Activated naive CD8-positive, alpha-beta T cell treated with anti-CD3 and anti-CD28 coated beads for 36 hours (primary cell): ENCODE results near the gene NPL. TPM values are rescaled to one million over a fixed set of nuclear protein-coding genes. Genes with fewer than 3 reads are reported as not detected.

Experiments used
- DNase-seq: peaks from one replicate; pipeline ENCODE4 v3.0.0; 2021
- H3K27ac Mint-ChIP-seq: one replicate; pipeline ENCODE4 v1.8.0; 2022; ENCODE audit warnings: mild to moderate bottlenecking, moderate library complexity, mixed read lengths
- H3K27me3 Mint-ChIP-seq: one replicate; pipeline ENCODE4 v1.8.0; 2022; ENCODE audit warnings: mild to moderate bottlenecking, mixed read lengths
- H3K36me3 Mint-ChIP-seq: one replicate; pipeline ENCODE4 v1.8.0; 2021; ENCODE audit warnings: mild to moderate bottlenecking, mixed read lengths
- H3K4me1 Mint-ChIP-seq: one replicate; pipeline ENCODE4 v1.8.0; 2021; ENCODE audit warnings: mixed read lengths
- H3K4me3 Mint-ChIP-seq: one replicate; pipeline ENCODE4 v1.8.0; 2022; ENCODE audit warnings: mild to moderate bottlenecking, moderate library complexity, mixed read lengths
- H3K9me3 Mint-ChIP-seq: one replicate; pipeline ENCODE4 v1.8.0; 2022; ENCODE audit warnings: mixed read lengths
- total RNA-seq, 2 experiments: library from RNA; stranded (reverse); gene quantifications; one replicate each; pipeline ENCODE4 v1.2.3, GENCODE V29; 2021

Gene NPL
- total RNA-seq, 2 experiments from 2014 or later: 4.7 to 5.4 TPM

- H3K27me3 Mint-ChIP-seq: no peaks in the 10 kb centered on the region
- no peak overlapping the region for H3K27ac Mint-ChIP-seq
Observed at GRCh38 chr1:182829285-182829932, 39.8 kb downstream of the NPL start.

DNA sequence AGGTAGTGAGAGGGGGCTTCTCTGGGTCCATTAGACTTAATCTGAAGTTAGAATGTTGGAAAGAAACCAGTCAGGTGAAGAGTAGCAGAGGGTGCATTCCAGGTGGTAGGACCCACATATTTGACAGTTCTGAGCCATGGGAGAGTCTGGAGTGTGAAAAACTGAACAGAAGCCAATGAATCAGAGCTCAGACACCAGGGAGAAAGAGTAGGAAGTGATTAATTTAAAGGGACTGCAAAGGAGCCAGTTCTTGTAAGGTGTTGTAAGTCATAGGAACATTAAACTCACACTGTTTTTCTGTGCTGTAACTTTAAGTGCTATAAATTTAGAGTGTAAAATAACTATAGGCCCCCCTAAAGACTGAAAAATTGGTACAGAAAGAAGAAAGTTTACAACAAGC, 43.7 kb downstream of the NPL start:
- H3K27me3 Mint-ChIP-seq: no peaks in the 10 kb centered on the region
- H3K27ac Mint-ChIP-seq: no peak overlapping the region
- no peak overlapping the region for H3K4me3 Mint-ChIP-seq
- H3K36me3 Mint-ChIP-seq: peaks cover 5% of the 10 kb centered on the region
- H3K4me1 Mint-ChIP-seq: peaks cover 4% of the 10 kb centered on the region
- DNase-seq: no peak
- no peaks in the 10 kb centered on the region for H3K9me3 Mint-ChIP-seq

More at GRCh38 chr1:182829285-182829932, 39.8 kb downstream of the NPL start:
- no peak for DNase-seq
- Mint-ChIP-seq H3K4me3 (no peak overlapping the region), H3K36me3 (peaks cover 8% of the 10 kb centered on the region), H3K4me1 (peaks cover 4% of the 10 kb centered on the region), H3K9me3 (no peaks in the 10 kb centered on the region)

DNA sequence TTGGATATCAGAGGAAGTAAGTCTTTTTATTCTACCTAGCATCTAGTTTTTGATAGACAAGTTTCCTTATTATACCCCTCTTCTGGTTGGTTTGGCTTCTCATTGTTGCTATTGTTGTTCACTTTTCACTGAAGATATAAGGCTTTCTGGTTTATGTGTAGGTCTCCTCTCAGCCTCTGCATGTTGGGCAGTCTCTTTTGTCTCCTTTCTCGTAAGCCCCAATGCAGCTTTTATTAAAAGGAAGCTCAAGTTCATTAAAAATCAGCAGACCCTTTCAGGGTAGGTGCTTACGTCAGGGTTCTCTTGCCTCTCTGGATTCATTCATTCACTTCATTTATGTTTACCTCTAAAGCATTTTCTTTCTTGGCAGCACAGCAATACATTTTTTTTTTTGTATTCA, 44.8 kb downstream of the NPL start:
- Mint-ChIP-seq H3K36me3 (peaks cover 3% of the 10 kb centered on the region), H3K27me3 (no peaks in the 10 kb centered on the region), H3K9me3 (no peaks in the 10 kb centered on the region), H3K27ac (no peak overlapping the region), H3K4me1 (peaks cover 8% of the 10 kb centered on the region), H3K4me3 (no peak overlapping the region)
- no peak for DNase-seq

DNA sequence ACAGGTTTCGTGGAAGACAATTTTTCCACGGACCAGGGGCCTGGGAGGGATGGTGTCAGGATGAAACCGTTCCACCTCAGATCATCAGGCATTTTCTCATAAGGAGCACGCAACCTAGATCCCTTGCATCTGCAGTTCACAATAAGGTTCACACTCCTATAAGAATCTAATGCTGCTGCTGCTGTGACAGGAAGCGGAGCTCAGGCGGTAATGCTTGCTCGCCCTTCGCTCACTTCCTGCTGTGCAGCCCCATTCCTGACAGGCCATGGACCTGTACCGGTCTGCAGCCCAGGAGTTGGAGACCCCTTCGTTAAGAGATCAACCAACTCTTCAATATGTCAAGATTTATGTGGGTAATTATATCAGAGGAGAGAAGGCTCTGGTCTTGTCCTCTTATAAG, 46.2 kb downstream of the NPL start:
- H3K9me3 Mint-ChIP-seq: no peaks in the 10 kb centered on the region

DNA sequence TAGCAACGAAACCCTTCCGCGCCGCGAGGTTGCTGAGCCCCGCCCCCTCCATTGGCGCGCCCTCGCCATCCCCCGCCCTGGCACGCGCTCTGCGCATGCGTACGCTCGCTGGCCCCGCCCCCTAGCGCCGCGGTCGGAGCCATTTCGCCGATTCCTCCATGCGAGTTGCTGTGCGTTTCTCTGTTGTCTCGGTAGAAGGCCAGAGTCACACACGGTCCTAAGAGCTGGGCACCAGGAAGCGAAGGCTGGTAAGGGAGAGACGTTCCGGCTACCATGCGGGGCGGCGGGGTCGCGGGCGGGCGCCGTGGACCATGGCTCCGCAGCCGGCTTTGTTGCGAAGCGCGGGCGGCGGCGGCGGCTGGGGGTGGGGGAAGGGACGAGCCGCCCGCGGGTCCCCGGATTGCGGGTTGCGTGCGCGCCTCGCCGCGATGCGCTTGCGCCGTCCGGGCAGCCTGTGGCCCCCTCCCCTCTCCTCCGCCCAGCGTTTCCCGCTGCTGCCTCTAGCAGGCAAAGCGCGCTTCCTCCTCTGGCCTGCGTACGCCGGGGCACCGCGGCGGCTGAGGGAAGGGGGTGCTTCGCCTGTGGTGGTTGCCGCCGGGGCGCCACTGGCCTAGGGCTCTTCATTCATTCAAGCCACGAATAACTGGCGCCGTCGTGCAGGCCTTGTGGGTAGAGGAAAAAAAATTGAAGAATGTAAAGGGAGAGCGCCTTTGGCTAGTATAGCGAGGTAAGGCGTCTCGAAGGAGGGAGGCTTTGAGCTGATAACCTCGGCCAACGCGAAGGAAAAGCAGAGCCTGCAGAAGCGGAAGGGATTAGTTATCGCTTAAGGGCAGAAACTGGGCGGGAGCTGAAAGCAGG, 49.9 kb downstream of the NPL start, which contains the start of gene DHX9:
TSS of gene DHX9 (plus strand) at position 139 of the 858 bp plus-strand sequence. CDS start 3,220 bp downstream, outside the sequence.
- peaks cover 40% of the 10 kb centered on the region for H3K36me3 Mint-ChIP-seq
- no peaks in the 10 kb centered on the region for H3K9me3 Mint-ChIP-seq
- no peaks in the 10 kb centered on the region for H3K27me3 Mint-ChIP-seq
- H3K27ac Mint-ChIP-seq: peak within 1 kb of the TSS; percentile 94
- peak within 1 kb of the TSS; percentile 92 for H3K4me3 Mint-ChIP-seq
- peaks cover 36% of the 10 kb centered on the region for H3K4me1 Mint-ChIP-seq
- DNase-seq: peak; percentile 95

More for the DNA sequence above, 46.2 kb downstream of the NPL start:
- H3K27ac Mint-ChIP-seq: no peak overlapping the region
- peaks cover 12% of the 10 kb centered on the region for H3K36me3 Mint-ChIP-seq
- DNase-seq: no peak
- H3K27me3 Mint-ChIP-seq: no peaks in the 10 kb centered on the region
- H3K4me3 Mint-ChIP-seq: no peak overlapping the region
- H3K4me1 Mint-ChIP-seq: peaks cover 7% of the 10 kb centered on the region

DNA sequence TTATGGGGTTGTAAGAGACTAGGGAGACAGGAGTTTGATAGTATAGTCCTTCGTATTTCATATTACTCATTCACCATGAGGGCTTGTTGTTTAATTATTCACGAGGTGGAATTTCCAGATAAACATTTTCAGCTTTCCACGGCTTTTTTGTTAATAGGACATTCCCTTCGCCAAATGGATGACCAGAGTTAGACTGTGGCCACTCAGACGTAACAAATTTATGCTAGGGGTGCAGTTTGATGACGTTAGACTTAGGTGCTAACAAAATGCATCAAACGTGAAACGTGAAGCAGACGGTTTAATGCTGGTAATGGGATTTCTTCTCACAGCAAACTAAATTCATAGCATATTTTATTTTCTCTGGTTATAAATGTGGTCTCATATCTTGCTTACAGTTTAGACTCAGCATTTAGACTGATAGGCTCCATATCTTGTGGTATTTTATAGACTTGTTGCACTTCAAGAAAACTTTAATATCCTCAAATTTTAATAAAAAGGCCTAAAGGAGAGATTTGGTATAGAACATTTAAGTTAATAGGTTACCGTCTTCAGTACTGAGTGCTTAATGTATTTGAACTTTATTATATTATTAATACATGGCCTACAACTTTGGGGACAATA, 51.9 kb downstream of the NPL start:
- Mint-ChIP-seq H3K36me3 (peaks cover 58% of the 10 kb centered on the region), H3K4me1 (peaks cover 53% of the 10 kb centered on the region), H3K27ac (peak overlapping the region; percentile 94), H3K4me3 (peak overlapping the region; percentile 92), H3K27me3 (no peaks in the 10 kb centered on the region), H3K9me3 (no peaks in the 10 kb centered on the region)
- DNase-seq: no peak

DNA sequence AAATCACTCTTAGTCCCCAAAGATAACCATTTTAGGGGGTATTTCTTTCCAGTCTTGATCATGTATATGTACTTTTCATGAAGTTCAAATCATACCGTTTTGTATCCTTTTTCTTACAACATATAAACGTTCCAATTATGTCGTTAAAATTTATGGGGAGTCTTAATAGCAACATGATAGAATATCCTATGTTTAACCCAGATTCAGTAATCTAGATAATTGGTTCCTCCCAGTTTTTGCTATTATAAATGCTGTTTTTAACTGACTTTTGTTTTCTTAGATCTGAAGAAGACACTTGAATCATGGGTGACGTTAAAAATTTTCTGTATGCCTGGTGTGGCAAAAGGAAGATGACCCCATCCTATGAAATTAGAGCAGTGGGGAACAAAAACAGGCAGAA, 52.7 kb downstream of the NPL start:
- peaks cover 65% of the 10 kb centered on the region for H3K36me3 Mint-ChIP-seq
- H3K9me3 Mint-ChIP-seq: no peaks in the 10 kb centered on the region
- no peaks in the 10 kb centered on the region for H3K27me3 Mint-ChIP-seq
- no peak overlapping the region for H3K27ac Mint-ChIP-seq
- H3K4me1 Mint-ChIP-seq: peaks cover 60% of the 10 kb centered on the region
- DNase-seq: no peak
- H3K4me3 Mint-ChIP-seq: peak overlapping the region; percentile 92

- Mint-ChIP-seq H3K27me3 (no peaks in the 10 kb centered on the region), H3K36me3 (peaks cover 82% of the 10 kb centered on the region), H3K4me1 (peaks cover 86% of the 10 kb centered on the region), H3K27ac (peak overlapping the region; percentile 76), H3K9me3 (no peaks in the 10 kb centered on the region), H3K4me3 (no peak overlapping the region)
- DNase-seq: peak; percentile 12
Observed at GRCh38 chr1:182845379-182845778, 55.8 kb downstream of the NPL start.

DNA sequence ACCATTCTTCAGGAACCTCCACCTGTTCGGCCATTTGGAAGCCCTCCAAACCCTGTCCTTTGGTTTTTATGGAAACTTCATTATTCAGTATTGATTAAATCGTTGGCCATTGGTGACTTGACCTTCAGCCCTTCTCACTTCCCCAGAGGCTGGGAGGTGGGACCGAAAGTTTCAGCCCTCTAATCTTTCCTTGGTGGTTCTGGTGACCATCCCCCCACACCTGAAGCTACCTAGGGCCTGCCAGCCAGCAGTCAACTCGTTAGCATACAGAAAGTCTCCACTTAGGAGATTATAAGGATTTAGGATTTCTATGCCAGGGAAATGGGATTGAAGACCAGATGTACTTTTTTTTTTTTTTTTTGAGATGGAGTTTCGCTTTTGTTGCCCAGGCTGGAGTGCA, 56.3 kb downstream of the NPL start:
- no peak for DNase-seq
- peaks cover 80% of the 10 kb centered on the region for H3K36me3 Mint-ChIP-seq
- no peak overlapping the region for H3K4me3 Mint-ChIP-seq
- no peaks in the 10 kb centered on the region for H3K27me3 Mint-ChIP-seq
- H3K27ac Mint-ChIP-seq: no peak overlapping the region
- H3K4me1 Mint-ChIP-seq: peaks cover 85% of the 10 kb centered on the region
- H3K9me3 Mint-ChIP-seq: no peaks in the 10 kb centered on the region

DNA sequence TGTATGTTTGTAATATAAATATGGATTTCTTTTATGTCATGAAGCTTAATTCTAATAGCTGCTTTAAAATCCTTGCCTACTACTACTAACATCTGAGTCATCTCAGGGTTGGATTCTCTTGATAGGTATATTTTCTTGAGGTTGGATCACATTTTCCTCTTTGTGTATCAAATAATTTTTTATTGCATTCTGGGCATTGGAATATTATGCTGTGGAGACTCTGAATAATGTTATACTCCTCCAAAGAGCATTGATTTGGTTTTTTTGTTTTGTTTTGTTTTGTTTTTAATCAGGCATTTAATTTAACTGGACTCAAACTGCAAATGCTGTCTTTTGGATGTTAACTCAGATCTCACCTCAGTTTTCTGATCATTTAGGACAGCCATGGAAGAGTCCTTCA, 57.5 kb downstream of the NPL start:
- DNase-seq: no peak
- H3K4me3 Mint-ChIP-seq: no peak overlapping the region
- H3K27me3 Mint-ChIP-seq: no peaks in the 10 kb centered on the region
- H3K36me3 Mint-ChIP-seq: peaks cover 74% of the 10 kb centered on the region
- H3K4me1 Mint-ChIP-seq: peaks cover 81% of the 10 kb centered on the region
- peak overlapping the region; percentile 60 for H3K27ac Mint-ChIP-seq
- H3K9me3 Mint-ChIP-seq: no peaks in the 10 kb centered on the region

GRCh38 chr1:182848736-182849135, 59.2 kb downstream of the NPL start:
- Mint-ChIP-seq H3K4me3 (no peak overlapping the region), H3K36me3 (peaks cover 62% of the 10 kb centered on the region), H3K27ac (peak overlapping the region; percentile 9), H3K27me3 (no peaks in the 10 kb centered on the region), H3K9me3 (no peaks in the 10 kb centered on the region), H3K4me1 (peaks cover 72% of the 10 kb centered on the region)
- no peak for DNase-seq

GRCh38 chr1:182850319-182850718, 60.7 kb downstream of the NPL start:
- H3K4me3 Mint-ChIP-seq: no peak overlapping the region
- peaks cover 57% of the 10 kb centered on the region for H3K4me1 Mint-ChIP-seq
- peaks cover 53% of the 10 kb centered on the region for H3K36me3 Mint-ChIP-seq
- H3K9me3 Mint-ChIP-seq: no peaks in the 10 kb centered on the region
- no peak overlapping the region for H3K27ac Mint-ChIP-seq
- DNase-seq: no peak
- H3K27me3 Mint-ChIP-seq: no peaks in the 10 kb centered on the region

- Mint-ChIP-seq H3K9me3 (no peaks in the 10 kb centered on the region), H3K27ac (no peak overlapping the region), H3K36me3 (peaks cover 43% of the 10 kb centered on the region), H3K27me3 (no peaks in the 10 kb centered on the region), H3K4me1 (peaks cover 46% of the 10 kb centered on the region), H3K4me3 (no peak overlapping the region)
- no peak for DNase-seq
Observed at GRCh38 chr1:182851825-182852224, 62.3 kb downstream of the NPL start.

DNA sequence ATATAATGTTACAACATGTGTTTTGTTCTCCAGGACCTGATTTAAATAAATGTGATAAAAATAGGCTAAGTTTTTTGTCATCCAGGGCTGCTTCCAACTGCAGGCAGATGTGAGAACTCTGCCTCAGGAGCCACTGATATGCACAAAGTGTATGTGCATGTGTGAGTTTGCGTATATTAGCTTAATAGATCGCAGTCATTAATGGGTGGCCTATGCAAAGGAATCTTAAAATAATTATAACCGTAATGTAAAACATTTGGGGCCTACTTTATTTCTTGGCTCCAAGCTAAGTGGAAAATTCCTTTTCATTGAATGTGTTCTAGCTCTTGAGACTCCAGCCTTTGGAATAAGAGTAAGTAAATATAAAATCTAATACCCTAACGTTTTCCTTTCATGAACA, 66.3 kb downstream of the NPL start:
- Mint-ChIP-seq H3K4me3 (no peak overlapping the region), H3K27me3 (no peaks in the 10 kb centered on the region), H3K27ac (no peak overlapping the region), H3K4me1 (peaks cover 24% of the 10 kb centered on the region), H3K9me3 (no peaks in the 10 kb centered on the region), H3K36me3 (peaks cover 26% of the 10 kb centered on the region)
- no peak for DNase-seq

DNA sequence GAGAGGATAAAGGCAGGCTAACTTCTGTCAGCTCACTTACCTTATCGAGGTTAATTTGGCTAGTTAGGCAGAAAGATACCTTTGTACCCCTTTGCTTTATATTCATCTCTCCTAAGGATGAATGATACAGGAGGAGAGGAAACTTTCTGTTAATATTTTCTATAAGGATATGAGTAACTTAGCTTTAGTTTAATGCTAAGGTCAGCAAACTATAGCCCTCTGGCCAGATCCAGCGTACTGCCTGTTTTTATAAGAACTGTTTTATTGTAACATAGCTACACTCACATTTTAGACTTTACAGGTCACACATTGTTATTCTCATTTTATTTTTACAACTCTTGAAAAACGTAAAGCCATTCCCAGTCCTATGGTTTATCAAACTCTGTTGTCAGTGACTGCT, 67.6 kb downstream of the NPL start:
- Mint-ChIP-seq H3K27me3 (no peaks in the 10 kb centered on the region), H3K9me3 (no peaks in the 10 kb centered on the region), H3K4me1 (peaks cover 28% of the 10 kb centered on the region), H3K4me3 (no peak overlapping the region), H3K27ac (no peak overlapping the region), H3K36me3 (peaks cover 27% of the 10 kb centered on the region)
- DNase-seq: no peak
